ENCODE data around the gene PDPK1.
"Not testable (repeated sequence)": the region's sequence is repeated elsewhere in the genome, so short reads cannot be mapped to it uniquely, and the experiment has no call there.

GRCh38 chr16:2539192-2539844 lies 1.5 kb downstream of the PDPK1 start:
- not testable (repeated sequence) for TF ChIP-seq POLR2A, CTCF (IDR thresholded peaks at IDR 0.05)

Data from lower leg skin (tissue), 3 donors.